Measurements from ENCODE around the gene SPATA31E1. TPM values are rescaled to one million over a fixed set of nuclear protein-coding genes. Genes with fewer than 3 reads are reported as not detected.

SPATA31E1 gene
- total RNA-seq, 1 donor from 2014 or later: not detected

Other genes starting within 250 kb of the SPATA31E1 start
- gene CTSL, start 156.8 kb upstream of the SPATA31E1 start, total RNA-seq: 68.0 TPM
- not detected for gene SPATA31C1, start 35.1 kb downstream of the SPATA31E1 start, total RNA-seq
- gene CDK20, start 91.7 kb downstream of the SPATA31E1 start, total RNA-seq: 2.9 TPM